ENCODE measurements around the gene MEIS2. TPM values are rescaled to one million over a fixed set of nuclear protein-coding genes. Genes with fewer than 3 reads are reported as not detected.

MEIS2 gene
- total RNA-seq, 6 donors from 2014 or later: 13.7 to 53.4 (median 21.4) TPM

- TF ChIP-seq POLR2A (IDR thresholded peaks at IDR 0.05) (no peak), POLR2AphosphoS5 (IDR thresholded peaks at IDR 0.05) (no peak), EP300 (IDR thresholded peaks at IDR 0.05) (no peak)
- TF ChIP-seq, protein P1, sequence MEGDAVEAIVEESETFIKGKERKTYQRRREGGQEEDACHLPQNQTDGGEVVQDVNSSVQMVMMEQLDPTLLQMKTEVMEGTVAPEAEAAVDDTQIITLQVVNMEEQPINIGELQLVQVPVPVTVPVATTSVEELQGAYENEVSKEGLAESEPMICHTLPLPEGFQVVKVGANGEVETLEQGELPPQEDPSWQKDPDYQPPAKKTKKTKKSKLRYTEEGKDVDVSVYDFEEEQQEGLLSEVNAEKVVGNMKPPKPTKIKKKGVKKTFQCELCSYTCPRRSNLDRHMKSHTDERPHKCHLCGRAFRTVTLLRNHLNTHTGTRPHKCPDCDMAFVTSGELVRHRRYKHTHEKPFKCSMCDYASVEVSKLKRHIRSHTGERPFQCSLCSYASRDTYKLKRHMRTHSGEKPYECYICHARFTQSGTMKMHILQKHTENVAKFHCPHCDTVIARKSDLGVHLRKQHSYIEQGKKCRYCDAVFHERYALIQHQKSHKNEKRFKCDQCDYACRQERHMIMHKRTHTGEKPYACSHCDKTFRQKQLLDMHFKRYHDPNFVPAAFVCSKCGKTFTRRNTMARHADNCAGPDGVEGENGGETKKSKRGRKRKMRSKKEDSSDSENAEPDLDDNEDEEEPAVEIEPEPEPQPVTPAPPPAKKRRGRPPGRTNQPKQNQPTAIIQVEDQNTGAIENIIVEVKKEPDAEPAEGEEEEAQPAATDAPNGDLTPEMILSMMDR (IDR thresholded peaks at IDR 0.05): no peak
- ATAC-seq (ENCODE audit: low FRiP score in 2 of 2) (no peak), DNase-seq (no peak)
- Histone ChIP-seq H3K9me3 (no peaks in the 10 kb centered on the region), H3K36me3 (no peaks in the 10 kb centered on the region), H3K4me1 (peaks cover 0 to 17% (median 11%) of the 10 kb centered on the region in 4 donors), H3K27ac (no peak overlapping the region), H3K4me3 (no peak overlapping the region), H3K27me3 (peaks cover 2 to 23% (median 12%) of the 10 kb centered on the region in 4 donors)
- WGBS, 2 donors: 38 to 43% methylated on average over 2 of the region's 2 CpGs
Measured at GRCh38 chr15:36875740-36876334, 224.5 kb downstream of the MEIS2 start.

GRCh38 chr15:36874930-36875329, 225.4 kb downstream of the MEIS2 start:
- no peak for ATAC-seq (ENCODE audit: low FRiP score in 2 of 2)
- 82 to 83% methylated on average over 5 of the region's 5 CpGs for WGBS, 2 donors
- Histone ChIP-seq H3K27me3 (peaks cover 0 to 15% (median 5%) of the 10 kb centered on the region in 4 donors), H3K27ac (no peak overlapping the region), H3K36me3 (no peaks in the 10 kb centered on the region), H3K4me3 (no peak overlapping the region), H3K4me1 (peaks cover 0 to 11% (median 5%) of the 10 kb centered on the region in 4 donors), H3K9me3 (no peaks in the 10 kb centered on the region)
- TF ChIP-seq POLR2A (IDR thresholded peaks at IDR 0.05) (no peak), POLR2AphosphoS5 (IDR thresholded peaks at IDR 0.05) (no peak), EP300 (IDR thresholded peaks at IDR 0.05) (no peak)
- TF ChIP-seq, protein P1 (IDR thresholded peaks at IDR 0.05): no peak
- no peak for DNase-seq

- H3K36me3 ChIP-seq: no peaks in the 10 kb centered on the region
- DNase-seq (no peak), ATAC-seq (ENCODE audit: low FRiP score in 2 of 2) (no peak)
- no peak overlapping the region for H3K4me3 ChIP-seq
- 86 to 91% methylated on average over 4 of the region's 4 CpGs for WGBS, 2 donors
- H3K4me1 ChIP-seq: no peaks in the 10 kb centered on the region
- no peaks in the 10 kb centered on the region for H3K27me3 ChIP-seq
- TF ChIP-seq POLR2A (IDR thresholded peaks at IDR 0.05) (no peak), EP300 (IDR thresholded peaks at IDR 0.05) (no peak), POLR2AphosphoS5 (IDR thresholded peaks at IDR 0.05) (no peak)
- TF ChIP-seq, protein P1 (IDR thresholded peaks at IDR 0.05): no peak
- no peaks in the 10 kb centered on the region for H3K9me3 ChIP-seq
- no peak overlapping the region for H3K27ac ChIP-seq
Measured at GRCh38 chr15:36867436-36867835, 232.9 kb downstream of the MEIS2 start.

DNA sequence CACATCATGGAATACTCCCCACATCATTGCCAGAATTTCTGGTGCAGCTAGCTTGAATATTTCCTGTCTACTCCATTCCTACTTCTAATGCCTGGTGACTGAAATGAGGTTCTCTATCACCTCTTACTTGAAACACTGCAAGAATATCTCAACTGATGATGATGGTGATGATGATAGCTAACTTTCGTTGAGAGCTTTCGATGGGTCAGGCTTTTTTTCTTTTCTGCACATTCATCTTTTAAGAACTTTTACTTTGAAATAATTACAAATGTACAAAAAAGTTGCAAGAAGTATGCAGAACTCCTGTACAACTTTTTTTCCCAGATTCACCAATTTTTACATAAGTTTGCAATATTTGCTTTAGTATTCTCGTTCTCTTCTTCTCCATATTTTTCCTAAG, 233.5 kb downstream of the MEIS2 start:
- DNase-seq (no peak), ATAC-seq (ENCODE audit: low FRiP score in 2 of 2) (no peak)
- no peaks in the 10 kb centered on the region for H3K27me3 ChIP-seq
- no peaks in the 10 kb centered on the region for H3K9me3 ChIP-seq
- no peak overlapping the region for H3K4me3 ChIP-seq
- no peak for TF ChIP-seq EP300 (IDR thresholded peaks at IDR 0.05)
- H3K4me1 ChIP-seq: no peaks in the 10 kb centered on the region
- H3K36me3 ChIP-seq: no peaks in the 10 kb centered on the region
- no peak overlapping the region for H3K27ac ChIP-seq
- WGBS, 2 donors: 92 to 94% methylated on average over 3 of the region's 3 CpGs

DNA sequence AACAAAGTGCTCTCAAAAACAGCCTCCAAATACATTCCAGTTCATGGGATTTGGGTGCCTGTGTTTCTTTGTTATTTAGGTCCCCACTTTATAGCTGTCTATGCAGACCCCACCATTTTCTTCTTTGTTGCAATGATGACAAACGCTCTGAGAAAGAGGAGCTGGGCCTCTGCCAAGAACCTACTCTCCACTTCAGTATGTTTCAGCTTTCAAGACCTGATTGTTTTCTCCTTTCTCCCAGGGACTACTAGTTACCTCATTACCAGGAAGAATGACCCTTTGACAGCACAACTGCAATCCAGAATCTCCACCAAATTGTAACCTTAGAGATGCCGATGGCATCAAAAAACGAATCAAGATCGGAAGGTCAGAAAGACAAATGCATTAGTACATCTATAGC, 236.8 kb downstream of the MEIS2 start:
- no peaks in the 10 kb centered on the region for H3K4me1 ChIP-seq
- no peak for DNase-seq

More for the DNA sequence above, 236.8 kb downstream of the MEIS2 start:
- no peaks in the 10 kb centered on the region for H3K9me3 ChIP-seq
- no peak for ATAC-seq (ENCODE audit: low FRiP score in 2 of 2)
- no peak overlapping the region for H3K4me3 ChIP-seq
- TF ChIP-seq EP300 (IDR thresholded peaks at IDR 0.05): no peak
- TF ChIP-seq, protein P1 (IDR thresholded peaks at IDR 0.05): no peak
- TF ChIP-seq POLR2A (IDR thresholded peaks at IDR 0.05): no peak
- no peak for TF ChIP-seq POLR2AphosphoS5 (IDR thresholded peaks at IDR 0.05)
- WGBS, 2 donors: 73 to 85% methylated on average over 4 of the region's 4 CpGs
- H3K27ac ChIP-seq: no peak overlapping the region
- no peaks in the 10 kb centered on the region for H3K36me3 ChIP-seq
- H3K27me3 ChIP-seq: no peaks in the 10 kb centered on the region
